GM19467 (cell line): ENCODE data around the gene NPIPB2.
"Not testable (repeated sequence)": the region's sequence is repeated elsewhere in the genome, so short reads cannot be mapped to it uniquely, and the experiment has no call there.

ENCODE experiments used
- ATAC-seq: cut with Tn5 transposase; IDR thresholded peaks from one replicate; pipeline ENCODE4 v1.9.1; 2021; ENCODE audit warnings: mild to moderate bottlenecking, moderate library complexity; ENCODE audit not compliant: unreplicated experiment

Gene NPIPB2

DNA sequence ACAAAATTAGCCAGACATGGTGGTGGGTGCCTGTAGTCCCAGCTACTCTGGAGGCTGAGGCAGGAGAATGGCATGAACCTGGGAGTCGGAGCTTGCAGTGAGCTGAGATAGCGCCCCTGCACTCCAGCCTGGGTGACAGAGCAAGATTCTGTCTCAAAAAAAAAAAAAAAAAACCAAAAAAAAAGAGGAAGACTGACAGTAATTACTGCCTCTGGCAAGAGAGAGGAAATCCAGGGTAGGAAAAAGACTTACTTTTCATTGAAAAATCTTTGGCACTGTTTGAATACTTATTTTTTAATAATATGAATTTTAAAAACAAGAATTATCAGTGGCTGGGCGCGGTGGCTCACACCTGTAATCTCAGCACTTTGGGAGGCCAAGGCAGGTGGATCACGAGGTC lies 20.6 kb upstream of the NPIPB2 start:
- ATAC-seq, result not testable (repeated sequence)

GRCh38 chr16:11957591-11958395 lies 15.9 kb upstream of the NPIPB2 start:
- ATAC-seq, result no peak

GRCh38 chr16:11956558-11956957 lies 14.7 kb upstream of the NPIPB2 start:
- ATAC-seq, result no peak

GRCh38 chr16:11955713-11956123 lies 13.9 kb upstream of the NPIPB2 start:
- no peak for ATAC-seq

DNA sequence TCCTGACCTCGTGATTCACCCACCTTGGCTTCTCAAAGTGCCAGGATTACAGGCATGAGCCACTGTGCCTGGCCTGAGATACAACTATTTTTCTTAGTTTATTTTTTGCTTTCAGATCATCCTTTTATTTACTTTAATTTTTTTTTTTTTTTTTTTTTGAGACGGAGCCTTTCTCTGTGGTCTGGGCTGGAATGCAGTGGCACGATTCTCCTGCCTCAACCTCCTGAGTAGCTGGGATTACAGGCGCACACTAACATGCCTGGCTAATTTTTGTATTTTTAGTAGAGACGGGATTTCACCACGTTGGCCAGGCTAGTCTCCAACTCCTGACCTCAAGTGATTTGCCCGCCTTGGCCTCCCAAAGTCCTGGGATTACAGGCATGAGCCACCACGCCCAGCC lies 11.7 kb upstream of the NPIPB2 start:
- not testable (repeated sequence) for ATAC-seq

GRCh38 chr16:11950388-11950787 lies 8.5 kb upstream of the NPIPB2 start:
- ATAC-seq, result no peak

- ATAC-seq, result no peak
Observed at GRCh38 chr16:11949527-11949926, 7.7 kb upstream of the NPIPB2 start.

GRCh38 chr16:11948819-11949218 lies 7.0 kb upstream of the NPIPB2 start:
- ATAC-seq, result no peak

DNA sequence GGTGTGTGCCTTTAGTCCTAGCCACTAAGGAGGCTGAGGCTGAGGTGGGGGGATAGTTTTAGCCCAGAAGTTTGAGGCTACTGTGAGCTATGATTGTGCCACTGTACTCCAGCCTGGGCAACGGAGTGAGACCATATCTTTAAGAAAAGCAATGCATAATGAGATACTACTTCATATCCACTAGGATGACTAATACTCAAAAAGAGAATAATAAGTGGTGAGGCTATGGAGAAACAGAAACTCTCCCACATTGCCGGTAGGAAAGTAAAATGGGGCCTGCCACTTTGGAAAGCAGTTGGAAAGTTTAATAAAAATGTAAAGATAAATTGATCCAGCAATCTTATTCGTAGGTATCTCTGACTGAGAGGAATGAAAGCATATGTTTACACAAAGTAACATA lies 4.6 kb upstream of the NPIPB2 start:
- no peak for ATAC-seq

DNA sequence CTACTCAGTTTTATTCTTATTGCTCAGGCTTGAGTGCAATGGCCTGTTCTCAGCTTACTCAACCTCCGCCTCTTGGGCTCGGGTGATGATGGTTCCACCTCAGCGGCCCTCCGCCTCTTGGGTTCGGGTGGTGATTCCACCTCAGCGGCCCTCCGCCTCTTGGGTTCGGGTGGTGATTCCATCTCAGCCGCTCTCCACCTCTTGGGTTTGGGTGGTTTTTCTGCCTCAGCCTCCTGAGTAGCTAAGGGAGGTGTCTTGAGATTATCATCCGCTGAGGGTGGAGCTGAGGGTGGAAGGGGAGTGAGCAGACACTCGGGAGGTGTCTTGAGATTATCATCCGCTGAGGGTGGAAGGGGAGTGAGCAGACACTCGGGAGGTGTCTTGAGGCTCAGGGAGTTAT lies 14.5 kb downstream of the NPIPB2 start:
- ATAC-seq, result not testable (repeated sequence)

DNA sequence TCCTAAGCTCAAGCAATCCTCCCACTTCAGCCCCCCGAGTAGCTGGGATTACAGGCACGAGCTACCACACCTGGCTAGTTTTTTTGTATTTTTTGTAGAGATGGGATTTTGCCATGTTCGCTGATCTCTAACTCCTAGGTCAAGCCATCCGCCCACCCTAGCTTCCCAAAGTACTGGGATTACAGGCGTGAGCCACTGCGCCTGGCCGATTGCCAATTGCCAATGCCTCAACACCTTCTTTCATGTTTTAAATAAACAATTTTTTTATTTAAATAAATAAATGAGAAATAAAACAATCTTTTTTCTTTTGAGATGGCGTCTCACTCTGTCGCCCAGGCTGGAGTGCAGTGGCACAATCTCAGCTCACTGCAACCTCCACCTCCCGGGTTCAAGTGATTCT lies 17.8 kb downstream of the NPIPB2 start:
- ATAC-seq, result not testable (repeated sequence)

GRCh38 chr16:11916524-11917285 lies 25.1 kb downstream of the NPIPB2 start:
- no peak for ATAC-seq

DNA sequence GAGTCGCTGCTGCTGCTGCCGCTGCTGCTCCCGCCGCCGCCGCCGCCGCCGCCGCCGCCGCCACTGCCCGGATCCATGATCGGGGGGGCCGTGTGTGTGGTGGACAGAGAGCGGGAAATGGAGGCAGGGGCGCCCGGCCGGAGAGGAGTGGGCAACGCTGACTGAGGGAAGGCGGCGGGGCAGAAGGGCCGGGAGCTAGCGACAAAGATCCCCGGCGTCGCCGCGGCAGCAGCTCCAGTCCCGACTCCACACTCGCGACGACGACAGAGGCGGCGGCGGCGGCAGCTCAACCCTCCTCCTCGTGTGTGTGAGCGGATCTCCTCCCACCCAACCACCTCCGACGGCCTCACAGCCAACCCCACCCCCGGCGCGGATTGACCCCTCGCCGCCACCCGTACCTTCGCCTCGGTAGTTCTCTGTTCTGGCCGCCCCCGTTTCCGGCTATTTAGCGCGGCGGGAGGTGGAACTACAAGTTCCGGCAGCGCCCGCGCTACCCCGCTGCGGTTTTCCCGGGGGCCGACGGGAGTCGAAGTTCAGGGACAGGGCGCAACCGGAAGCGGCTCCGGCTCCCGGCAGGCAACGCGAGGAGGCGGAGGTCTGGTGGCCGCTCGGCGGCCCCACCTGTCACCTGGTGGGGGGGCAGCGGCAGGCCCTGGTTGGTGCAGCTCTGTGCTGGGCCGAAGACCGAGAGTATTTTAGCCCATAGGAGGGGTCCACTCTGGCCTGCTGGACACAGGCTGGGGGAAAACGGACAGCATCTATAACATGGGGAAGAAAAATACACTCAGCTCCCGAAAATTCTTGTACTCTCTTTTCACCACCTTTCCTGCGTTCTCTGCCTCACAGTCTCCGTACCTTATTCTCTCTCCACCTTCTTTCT lies 26.0 kb downstream of the NPIPB2 start, which contains the start of gene GSPT1:
Gene GSPT1 (minus strand): TSS at position 313 of the 880 bp plus-strand sequence. CDS start 236 bp downstream, at position 77.
- ATAC-seq, result peak; percentile 80

GRCh38 chr16:11915114-11915643 lies 26.7 kb downstream of the NPIPB2 start:
- ATAC-seq, result peak; percentile 29

DNA sequence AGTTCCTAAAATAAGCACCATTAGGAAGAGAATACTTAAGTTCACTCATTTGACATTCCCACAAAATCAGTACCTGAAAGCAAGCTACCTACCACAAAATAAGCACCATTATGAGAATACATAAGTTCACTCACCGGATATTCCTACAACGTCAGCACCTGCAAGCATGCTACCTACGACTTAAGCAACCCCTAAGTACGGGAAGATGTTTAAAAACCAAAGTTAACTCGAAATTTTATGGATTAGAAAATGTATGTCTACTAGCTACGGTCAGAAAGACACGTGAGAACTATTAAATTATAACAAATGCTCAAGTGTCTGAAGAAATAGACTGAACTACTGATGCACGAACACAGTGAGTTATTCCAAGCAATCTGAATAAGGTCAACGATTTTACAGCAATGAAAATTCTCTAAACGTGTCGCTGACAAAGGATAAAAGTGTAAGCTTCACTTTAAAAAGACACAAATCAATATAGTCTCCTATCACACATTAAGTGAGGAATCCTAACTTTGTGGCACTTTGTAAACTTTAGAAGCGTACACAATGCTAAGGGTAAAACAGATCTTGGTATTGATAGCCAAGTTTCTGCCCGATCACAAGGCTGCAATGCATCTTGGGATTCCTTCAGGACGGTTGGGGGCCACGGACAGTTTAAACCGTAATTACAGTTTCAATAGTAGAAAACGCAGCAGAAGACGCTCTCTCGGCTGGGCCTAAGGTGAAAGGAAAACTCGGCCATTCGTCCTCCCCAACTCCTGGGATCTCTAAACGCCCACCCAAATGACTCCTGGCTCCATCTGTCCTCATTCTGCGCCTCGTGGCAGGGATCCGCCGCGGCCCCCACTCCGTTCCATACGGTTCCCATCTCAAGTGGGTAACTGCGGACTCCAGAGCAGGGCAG lies 27.4 kb downstream of the NPIPB2 start:
- peak; percentile 4 for ATAC-seq

GRCh38 chr16:11913425-11914079 lies 28.3 kb downstream of the NPIPB2 start:
- no peak for ATAC-seq

DNA sequence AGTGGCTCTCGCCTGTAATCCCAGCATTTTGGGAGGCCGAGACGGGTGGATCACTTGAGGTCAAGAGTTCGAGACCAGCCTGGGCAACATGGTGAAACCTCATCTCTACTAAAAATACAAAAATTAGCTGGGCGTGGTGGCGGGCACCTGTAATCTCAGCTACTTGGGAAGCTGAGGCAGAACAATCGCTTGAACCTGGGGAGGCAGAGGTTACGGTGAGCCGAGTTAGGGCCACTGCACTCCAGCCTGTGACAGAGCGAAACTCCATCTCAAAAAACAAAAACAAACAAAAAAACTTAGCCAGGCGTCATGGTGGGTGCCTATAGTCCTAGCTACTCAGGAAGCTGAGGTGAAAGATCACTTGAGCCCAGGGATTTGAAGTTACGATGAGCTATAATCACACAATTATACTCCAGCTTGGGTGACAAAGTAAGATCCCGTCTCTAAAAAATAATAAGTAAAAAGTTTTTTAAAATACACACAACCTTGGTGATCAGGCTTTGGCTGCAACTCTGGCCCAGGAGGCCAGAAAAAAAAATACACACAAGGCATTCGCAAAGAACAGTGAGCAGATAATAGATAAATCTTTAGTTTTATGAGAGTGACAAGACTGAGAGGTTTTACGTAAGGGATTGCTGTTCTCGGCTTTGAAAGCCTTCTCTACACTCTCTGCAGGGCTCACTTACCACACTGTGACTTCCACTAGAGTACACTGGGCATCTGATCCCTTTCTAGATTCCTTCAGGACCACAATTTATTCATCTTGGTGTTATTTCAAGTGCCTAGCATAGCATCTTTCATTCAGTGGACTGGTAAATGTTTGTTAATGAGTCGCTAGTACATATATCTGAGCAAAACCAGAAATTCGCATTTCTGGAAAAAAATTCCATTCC lies 31.9 kb downstream of the NPIPB2 start:
- no peak for ATAC-seq
